Activated CD4-positive, alpha-beta T cell treated with anti-CD3 and anti-CD28 coated beads, Interleukin-2, amount 10 ng/mL, durations not matched to agents 24 days and 14 days (primary cell): Measurements from ENCODE around the gene ESYT1. TPM values are rescaled to one million over a fixed set of nuclear protein-coding genes. Genes with fewer than 3 reads are reported as not detected.
"Not testable (repeated sequence)": the region's sequence is repeated elsewhere in the genome, so short reads cannot be mapped to it uniquely, and the experiment has no call there.

ENCODE experiments used
- DNase-seq: peaks from one replicate; pipeline ENCODE4 v3.0.0; 2022
- H3K27ac Mint-ChIP-seq: one replicate; pipeline ENCODE4 v1.8.0; 2022; ENCODE audit warnings: mild to moderate bottlenecking, mixed read lengths
- H3K27me3 Mint-ChIP-seq: one replicate; pipeline ENCODE4 v1.8.0; 2022; ENCODE audit warnings: mixed read lengths
- H3K36me3 Mint-ChIP-seq: one replicate; pipeline ENCODE4 v1.8.0; 2022; ENCODE audit warnings: low read depth, mild to moderate bottlenecking, mixed read lengths
- H3K4me1 Mint-ChIP-seq: one replicate; pipeline ENCODE4 v1.8.0; 2021; ENCODE audit warnings: mixed read lengths
- H3K4me3 Mint-ChIP-seq: one replicate; pipeline ENCODE4 v1.8.0; 2022; ENCODE audit warnings: mild to moderate bottlenecking, moderate library complexity, mixed read lengths
- H3K9me3 Mint-ChIP-seq: one replicate; pipeline ENCODE4 v1.8.0; 2021; ENCODE audit warnings: mixed read lengths
- intact Hi-C: fragments of 100-400 bp; cut with micrococcal nuclease; formaldehyde crosslinking; loops from one replicate; pipeline ENCODE4 v1.15.1; 2023
- total RNA-seq: library from RNA; stranded (reverse); gene quantifications from 2 replicates; pipeline ENCODE4 v1.2.3, GENCODE V29; 2022

The ESYT1 gene
- total RNA-seq, 1 donor from 2014 or later, result 158 TPM

- H3K27me3 Mint-ChIP-seq, result no peaks in the 10 kb centered on the region
- H3K9me3 Mint-ChIP-seq, result no peaks in the 10 kb centered on the region
- intact Hi-C loops, result no loop called here
- no peak for DNase-seq
- H3K36me3 Mint-ChIP-seq, result peaks cover 49% of the 10 kb centered on the region
- H3K4me3 Mint-ChIP-seq, result no peak overlapping the region
- peaks cover 25% of the 10 kb centered on the region for H3K4me1 Mint-ChIP-seq
- H3K27ac Mint-ChIP-seq, result no peak overlapping the region
Measured at GRCh38 chr12:56145217-56145616, 17.1 kb downstream of the ESYT1 start.

DNA sequence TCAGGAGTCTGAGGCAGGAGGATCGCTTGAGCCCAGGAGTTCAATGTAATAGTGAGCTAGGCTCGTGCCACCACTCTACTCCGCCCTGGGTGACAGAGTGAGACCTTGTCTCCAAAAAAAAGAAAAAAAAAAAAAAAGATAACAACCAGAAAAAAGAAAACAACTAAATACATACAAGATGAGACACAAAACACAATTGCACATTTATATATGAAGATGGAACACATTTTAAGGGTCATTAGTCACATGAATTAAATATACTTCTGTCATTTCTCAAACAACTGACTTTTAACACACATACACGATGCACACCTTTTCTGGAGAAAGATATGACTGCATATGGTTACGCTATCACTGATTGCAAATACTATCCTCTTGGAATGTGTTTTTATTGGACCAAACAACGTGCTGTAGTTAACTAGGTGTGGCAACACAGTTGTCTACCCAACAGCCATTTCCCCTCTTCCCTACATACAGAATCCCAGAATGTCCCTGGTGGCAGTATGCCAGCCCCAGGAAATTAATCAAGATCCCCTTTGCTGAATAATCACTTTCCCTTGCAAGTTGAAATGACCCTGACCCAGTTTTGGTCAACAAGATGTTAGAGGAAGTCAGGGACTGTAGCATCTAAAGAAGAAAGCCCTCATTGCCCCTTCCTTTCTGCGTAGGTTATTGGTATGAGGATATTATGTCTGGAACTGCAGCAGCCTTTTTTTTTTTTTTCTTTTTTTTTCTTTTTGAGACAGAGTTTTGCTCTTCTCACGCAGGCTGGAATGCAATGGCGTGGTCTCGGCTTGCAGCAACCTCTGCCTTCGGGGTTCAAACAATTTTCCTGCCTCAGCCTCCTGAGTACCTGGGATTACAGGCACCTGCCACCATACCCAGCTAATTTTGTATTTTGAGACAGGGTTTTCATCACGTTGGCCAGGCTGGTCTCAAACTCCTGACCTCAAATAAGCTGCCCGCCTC lies 18.7 kb downstream of the ESYT1 start:
- intact Hi-C loops, result no loop called here
- Mint-ChIP-seq H3K36me3 (peaks cover 38% of the 10 kb centered on the region), H3K4me1 (peaks cover 27% of the 10 kb centered on the region), H3K27me3 (no peaks in the 10 kb centered on the region), H3K27ac (peak overlapping the region; percentile 15), H3K4me3 (no peak overlapping the region), H3K9me3 (no peaks in the 10 kb centered on the region)
- no peak for DNase-seq

DNA sequence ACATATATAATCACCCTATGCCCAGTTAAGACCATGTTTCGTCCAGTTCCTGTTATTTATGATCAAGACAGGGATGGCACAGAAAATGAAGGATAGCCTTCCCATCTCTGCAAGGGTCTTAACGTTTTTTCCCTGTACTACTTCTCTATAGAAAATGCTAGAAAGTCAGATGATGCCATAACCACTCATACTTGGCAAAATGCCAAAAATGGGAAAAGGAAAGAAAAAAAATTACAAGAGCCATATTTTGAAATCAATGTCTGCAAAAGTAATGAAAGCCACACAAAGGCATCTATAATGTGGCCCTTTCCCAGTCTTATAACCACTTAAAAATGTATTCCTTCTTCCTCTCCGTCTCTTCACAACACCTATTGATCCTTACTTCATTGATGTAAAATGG lies 22.5 kb downstream of the ESYT1 start:
- no peaks in the 10 kb centered on the region for H3K27me3 Mint-ChIP-seq
- peaks cover 32% of the 10 kb centered on the region for H3K4me1 Mint-ChIP-seq
- intact Hi-C loops, result no loop called here
- no peaks in the 10 kb centered on the region for H3K9me3 Mint-ChIP-seq
- H3K4me3 Mint-ChIP-seq, result peak overlapping the region; percentile 88
- peaks cover 15% of the 10 kb centered on the region for H3K36me3 Mint-ChIP-seq
- peak overlapping the region; percentile 98 for H3K27ac Mint-ChIP-seq
- no peak for DNase-seq

DNA sequence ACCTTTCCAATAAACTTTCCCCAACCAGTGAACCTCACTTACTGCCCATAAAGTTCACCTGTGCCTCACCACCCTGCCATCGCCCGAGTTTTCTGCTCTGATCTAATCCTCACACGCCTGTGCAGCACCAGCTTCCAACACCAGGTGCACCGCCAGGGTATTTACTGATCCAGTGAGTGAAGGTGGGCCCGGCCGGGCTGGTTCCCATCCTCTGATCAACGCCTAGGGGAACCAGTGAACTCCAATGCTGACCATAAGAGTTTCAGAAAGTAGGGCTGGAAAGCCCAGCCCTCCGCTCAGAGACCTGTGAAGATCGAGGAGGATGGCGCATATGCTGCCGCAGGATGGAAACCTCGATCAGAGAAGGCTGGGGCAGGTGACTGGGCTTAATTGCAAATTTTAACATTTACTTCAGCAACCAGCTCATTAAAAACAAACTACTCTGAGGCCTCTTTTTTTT lies 23.6 kb downstream of the ESYT1 start:
- H3K4me3 Mint-ChIP-seq, result peak overlapping the region; percentile 88
- no peaks in the 10 kb centered on the region for H3K27me3 Mint-ChIP-seq
- intact Hi-C loops, result loop anchor here (1.0 to 2.0 kb wide), 6 partner anchors 9 to 71 kb away; partner anchors contain the start of genes PA2G4, SMARCC2 and ZC3H10
- DNase-seq, result peak; percentile 90
- peak overlapping the region; percentile 98 for H3K27ac Mint-ChIP-seq
- H3K9me3 Mint-ChIP-seq, result no peaks in the 10 kb centered on the region
- H3K36me3 Mint-ChIP-seq, result peaks cover 17% of the 10 kb centered on the region
- peaks cover 34% of the 10 kb centered on the region for H3K4me1 Mint-ChIP-seq

GRCh38 chr12:56152132-56152755 lies 24.2 kb downstream of the ESYT1 start, which contains the start of gene MYL6B:
TSS of gene MYL6B (plus strand) at chr12:56152587. CDS start at chr12:56153919, 1,332 bp downstream.
- H3K36me3 Mint-ChIP-seq, result peaks cover 18% of the 10 kb centered on the region
- DNase-seq, result peak; percentile 98
- peak within 1 kb of the TSS; percentile 88 for H3K4me3 Mint-ChIP-seq
- no peaks in the 10 kb centered on the region for H3K27me3 Mint-ChIP-seq
- H3K9me3 Mint-ChIP-seq, result no peaks in the 10 kb centered on the region
- H3K27ac Mint-ChIP-seq, result peak within 1 kb of the TSS; percentile 98
- intact Hi-C loops, result loop anchor here (1.0 to 2.0 kb wide), 6 partner anchors 8 to 71 kb away; partner anchors contain the start of genes PA2G4, SMARCC2 and ZC3H10
- peaks cover 36% of the 10 kb centered on the region for H3K4me1 Mint-ChIP-seq

DNA sequence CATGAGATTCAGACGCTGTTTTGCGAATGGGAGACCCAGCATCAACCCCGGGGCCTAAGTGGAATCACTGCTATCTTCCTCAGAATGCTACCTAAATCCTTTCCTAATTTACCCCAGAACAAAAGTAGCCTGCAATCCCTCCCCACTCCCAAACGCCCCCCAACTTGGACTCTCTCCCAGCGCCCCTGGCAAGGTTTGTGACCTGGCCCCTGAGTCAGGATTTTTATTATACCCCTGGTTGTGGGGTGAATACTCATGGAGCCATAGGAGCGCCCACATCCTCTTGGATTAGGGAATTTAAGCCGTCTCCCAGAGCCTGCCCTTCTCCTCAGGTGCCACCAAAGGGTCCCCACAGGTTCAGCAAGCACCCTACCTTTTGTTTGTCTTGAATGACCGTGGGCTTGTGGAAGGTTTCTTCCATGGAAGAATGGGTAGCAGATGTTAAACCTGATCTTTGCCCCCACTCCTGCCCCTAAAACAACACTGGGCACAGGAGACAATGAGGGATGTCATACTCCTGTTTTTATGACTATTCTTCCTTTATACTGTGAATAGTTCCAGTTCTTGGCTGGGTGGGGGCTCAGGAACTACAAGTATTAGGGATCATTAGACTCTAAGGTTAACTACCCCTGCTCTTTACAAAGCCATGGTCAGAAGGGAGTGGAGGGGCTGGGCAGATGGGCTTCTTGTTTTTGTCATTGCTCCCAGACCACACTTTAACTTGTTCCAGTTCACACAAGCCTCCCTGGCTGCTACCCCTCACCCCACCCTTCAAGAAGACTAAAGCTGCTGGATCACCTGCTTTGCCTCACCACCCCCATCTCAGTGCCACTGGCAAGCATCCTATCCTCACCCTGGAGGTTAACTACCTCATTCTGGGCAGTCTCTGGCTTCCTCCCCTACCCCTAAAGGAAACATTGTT lies 24.9 kb downstream of the ESYT1 start:
- DNase-seq, result peak; percentile 66
- peaks cover 20% of the 10 kb centered on the region for H3K36me3 Mint-ChIP-seq
- H3K4me1 Mint-ChIP-seq, result peaks cover 39% of the 10 kb centered on the region
- no peaks in the 10 kb centered on the region for H3K9me3 Mint-ChIP-seq
- peak overlapping the region; percentile 88 for H3K4me3 Mint-ChIP-seq
- peak overlapping the region; percentile 98 for H3K27ac Mint-ChIP-seq
- intact Hi-C loops, result loop anchor here (1.0 to 2.0 kb wide), 6 partner anchors 7 to 70 kb away; partner anchors contain the start of genes PA2G4, SMARCC2 and ZC3H10
- H3K27me3 Mint-ChIP-seq, result no peaks in the 10 kb centered on the region

GRCh38 chr12:56153678-56154065 lies 25.6 kb downstream of the ESYT1 start:
- intact Hi-C loops, result loop anchor here (2.0 kb wide), 2 partner anchors 35 to 69 kb away; partner anchors contain the start of gene SMARCC2
- peak; percentile 63 for DNase-seq
- Mint-ChIP-seq H3K27ac (peak overlapping the region; percentile 98), H3K4me3 (peak overlapping the region; percentile 88), H3K9me3 (no peaks in the 10 kb centered on the region), H3K36me3 (peaks cover 23% of the 10 kb centered on the region), H3K27me3 (no peaks in the 10 kb centered on the region), H3K4me1 (peaks cover 39% of the 10 kb centered on the region)

DNA sequence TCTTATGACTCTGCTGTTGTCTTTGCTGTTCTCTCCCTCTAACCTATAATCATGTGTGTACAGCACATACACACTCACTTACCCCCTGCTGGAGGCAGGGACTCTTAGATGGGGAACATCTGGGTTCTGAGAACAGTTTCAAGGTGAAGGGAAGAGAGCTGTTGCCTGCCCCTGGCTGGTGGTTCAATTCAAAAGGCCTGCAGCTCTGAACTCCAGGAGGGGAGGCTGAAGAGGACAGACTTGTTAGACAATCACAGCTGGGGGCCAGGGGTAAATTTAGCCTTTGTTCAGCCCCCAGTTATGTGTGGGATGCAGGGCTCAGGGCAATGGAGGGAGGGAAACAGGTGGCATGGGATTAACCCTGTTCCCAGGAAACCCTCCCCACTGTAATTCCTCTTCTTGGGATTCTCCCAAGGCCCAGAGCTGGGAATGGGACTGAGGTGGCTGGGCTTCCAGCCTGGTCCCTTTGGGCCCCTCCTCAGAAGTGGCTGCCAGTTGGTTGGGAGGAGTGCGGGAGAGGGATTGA lies 26.2 kb downstream of the ESYT1 start:
- peak; percentile 60 for DNase-seq
- Mint-ChIP-seq H3K27me3 (no peaks in the 10 kb centered on the region), H3K36me3 (peaks cover 28% of the 10 kb centered on the region), H3K9me3 (no peaks in the 10 kb centered on the region), H3K4me1 (peaks cover 44% of the 10 kb centered on the region), H3K4me3 (no peak overlapping the region), H3K27ac (no peak overlapping the region)
- intact Hi-C loops, result no loop called here

- peak; percentile 57 for DNase-seq
- no peaks in the 10 kb centered on the region for H3K9me3 Mint-ChIP-seq
- H3K27ac Mint-ChIP-seq, result no peak overlapping the region
- peaks cover 46% of the 10 kb centered on the region for H3K4me1 Mint-ChIP-seq
- intact Hi-C loops, result no loop called here
- peaks cover 30% of the 10 kb centered on the region for H3K36me3 Mint-ChIP-seq
- H3K4me3 Mint-ChIP-seq, result peak overlapping the region; percentile 5
- H3K27me3 Mint-ChIP-seq, result no peaks in the 10 kb centered on the region
Measured at GRCh38 chr12:56154818-56155217, 26.8 kb downstream of the ESYT1 start.

GRCh38 chr12:56155256-56155845 lies 27.3 kb downstream of the ESYT1 start:
- Mint-ChIP-seq H3K36me3 (peaks cover 34% of the 10 kb centered on the region), H3K27me3 (no peaks in the 10 kb centered on the region), H3K4me3 (peak overlapping the region; percentile 44), H3K4me1 (peaks cover 49% of the 10 kb centered on the region), H3K27ac (peak overlapping the region; percentile 67), H3K9me3 (no peaks in the 10 kb centered on the region)
- peak; percentile 57 for DNase-seq
- intact Hi-C loops, result no loop called here

DNA sequence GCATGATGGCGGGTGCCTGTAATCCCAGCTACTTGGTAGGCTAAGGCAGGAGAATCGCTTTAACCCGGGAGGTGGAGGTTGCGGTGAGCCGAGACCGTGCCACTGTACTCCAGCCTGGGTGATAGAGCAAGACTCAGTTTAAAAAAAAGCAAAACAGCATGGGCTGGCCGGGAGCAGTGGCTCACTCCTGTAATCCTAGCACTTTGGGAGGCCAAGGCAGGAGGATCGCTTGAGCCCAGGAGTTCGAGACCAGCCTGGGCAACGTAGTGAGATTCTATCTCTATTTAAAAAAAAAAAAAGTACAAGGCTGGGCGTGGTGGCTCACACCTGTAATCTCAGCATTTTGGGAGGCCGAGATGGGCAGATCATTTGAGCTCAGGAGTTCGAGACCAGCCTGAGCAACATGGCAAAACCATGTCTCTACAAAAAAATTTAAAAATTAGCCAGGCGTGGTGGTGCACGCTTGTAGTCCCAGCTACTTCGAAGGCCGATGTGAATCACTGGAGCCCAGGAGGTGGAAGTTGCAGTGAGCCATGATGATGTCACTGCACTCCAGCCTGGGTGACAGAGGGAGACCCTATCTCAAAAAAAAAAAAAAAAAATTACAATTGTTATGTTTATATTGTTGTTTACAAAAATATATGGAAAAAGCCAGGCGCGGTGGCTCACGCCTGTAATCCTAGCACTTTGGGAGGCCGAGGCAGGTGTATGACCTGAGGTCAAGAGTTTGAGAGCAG lies 28.6 kb downstream of the ESYT1 start:
- H3K4me1 Mint-ChIP-seq, result peaks cover 51% of the 10 kb centered on the region
- peaks cover 45% of the 10 kb centered on the region for H3K36me3 Mint-ChIP-seq
- peak overlapping the region; percentile 94 for H3K27ac Mint-ChIP-seq
- H3K27me3 Mint-ChIP-seq, intact Hi-C loops, H3K9me3 Mint-ChIP-seq: not testable (repeated sequence)
- peak overlapping the region; percentile 100 for H3K4me3 Mint-ChIP-seq
- DNase-seq, result peak; percentile 54
